GM20431 (cell line): Measurements from ENCODE around the gene CFAP299.

Experiments used
- in situ Hi-C: fragments of 300-500 bp; cut with MseI, MboI; formaldehyde crosslinking; loops from one replicate; pipeline ENCODE4 v1.15.0; 2020; ENCODE audit warnings: low sequenced_read_pairs; ENCODE audit not compliant: unreplicated experiment

CFAP299 gene

GRCh38 chr4:80956421-80956820, 620.9 kb downstream of the CFAP299 start:
- in situ Hi-C loops: no loop called here

GRCh38 chr4:80963051-80963450, 627.5 kb downstream of the CFAP299 start:
- in situ Hi-C loops: no loop called here

- in situ Hi-C loops: no loop called here
These were observed 631.8 kb downstream of the CFAP299 start for GRCh38 chr4:80967346-80967745.

GRCh38 chr4:80980239-80980638, 644.7 kb downstream of the CFAP299 start:
- in situ Hi-C loops: no loop called here

- in situ Hi-C loops: no loop called here
These were observed 650.5 kb downstream of the CFAP299 start for GRCh38 chr4:80986011-80986410.

- in situ Hi-C loops: no loop called here
These were observed 654.5 kb downstream of the CFAP299 start for GRCh38 chr4:80989921-80990544.

- in situ Hi-C loops: no loop called here
These were observed 655.3 kb downstream of the CFAP299 start for GRCh38 chr4:80990851-80991250.

GRCh38 chr4:80999943-81000342, 664.4 kb downstream of the CFAP299 start:
- in situ Hi-C loops: no loop called here

- in situ Hi-C loops: no loop called here
These were observed 668.1 kb downstream of the CFAP299 start for GRCh38 chr4:81003597-81004111.

GRCh38 chr4:81007417-81007816, 671.9 kb downstream of the CFAP299 start:
- in situ Hi-C loops: no loop called here
